Epithelial cell of esophagus (primary cell): ENCODE data around the gene EPHA2.

Experiments used
- DNase-seq: peaks from one replicate; pipeline ENCODE4 v3.0.0; 2010; ENCODE audit warnings: low read depth
- H3K4me3 ChIP-seq: 2 replicates; pipeline ENCODE4 v1.5.1; 2011; ENCODE audit warnings: mild to moderate bottlenecking, low read length, control low read depth
- TF ChIP-seq, protein P1 (sequence below): IDR thresholded peaks from 2 replicates; pipeline ENCODE4 v1.5.1; 2011; ENCODE audit warnings: low read depth, mild to moderate bottlenecking, low read length, control low read depth, inconsistent platforms; ENCODE audit not compliant: insufficient read depth; ENCODE audit errors: missing control alignments

Gene EPHA2

DNA sequence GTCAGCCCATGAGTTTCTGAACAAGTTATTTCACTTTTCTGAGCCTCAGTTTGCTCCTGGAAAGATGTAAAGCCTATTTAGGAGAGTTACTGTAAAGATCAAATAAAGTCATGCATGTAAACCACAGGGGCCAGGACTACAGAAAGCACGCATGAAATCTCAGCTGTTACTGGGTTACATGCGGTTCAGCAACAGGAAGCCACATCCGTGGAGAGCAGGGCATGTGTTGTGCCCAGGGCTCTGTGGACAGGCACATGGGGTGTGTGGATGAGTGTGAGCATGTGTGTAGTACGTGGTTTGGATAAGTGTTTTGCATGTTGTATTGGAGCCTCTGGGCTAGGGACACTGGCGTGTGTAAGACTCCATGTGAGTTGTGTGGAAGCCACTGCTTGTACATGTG is 2.2 kb upstream of the EPHA2 start:
- H3K4me3 ChIP-seq: no peak overlapping the region
- TF ChIP-seq, protein P1, sequence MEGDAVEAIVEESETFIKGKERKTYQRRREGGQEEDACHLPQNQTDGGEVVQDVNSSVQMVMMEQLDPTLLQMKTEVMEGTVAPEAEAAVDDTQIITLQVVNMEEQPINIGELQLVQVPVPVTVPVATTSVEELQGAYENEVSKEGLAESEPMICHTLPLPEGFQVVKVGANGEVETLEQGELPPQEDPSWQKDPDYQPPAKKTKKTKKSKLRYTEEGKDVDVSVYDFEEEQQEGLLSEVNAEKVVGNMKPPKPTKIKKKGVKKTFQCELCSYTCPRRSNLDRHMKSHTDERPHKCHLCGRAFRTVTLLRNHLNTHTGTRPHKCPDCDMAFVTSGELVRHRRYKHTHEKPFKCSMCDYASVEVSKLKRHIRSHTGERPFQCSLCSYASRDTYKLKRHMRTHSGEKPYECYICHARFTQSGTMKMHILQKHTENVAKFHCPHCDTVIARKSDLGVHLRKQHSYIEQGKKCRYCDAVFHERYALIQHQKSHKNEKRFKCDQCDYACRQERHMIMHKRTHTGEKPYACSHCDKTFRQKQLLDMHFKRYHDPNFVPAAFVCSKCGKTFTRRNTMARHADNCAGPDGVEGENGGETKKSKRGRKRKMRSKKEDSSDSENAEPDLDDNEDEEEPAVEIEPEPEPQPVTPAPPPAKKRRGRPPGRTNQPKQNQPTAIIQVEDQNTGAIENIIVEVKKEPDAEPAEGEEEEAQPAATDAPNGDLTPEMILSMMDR: no peak
- no peak for DNase-seq

GRCh38 chr1:16156848-16157495 is 1.1 kb upstream of the EPHA2 start:
- TF ChIP-seq, protein P1: no peak
- peak; percentile 82 for DNase-seq
- no peak overlapping the region for H3K4me3 ChIP-seq

GRCh38 chr1:16153999-16154673 is 1.7 kb downstream of the EPHA2 start:
- peak overlapping the region; percentile 92 for H3K4me3 ChIP-seq
- no peak for DNase-seq
- TF ChIP-seq, protein P1: no peak

DNA sequence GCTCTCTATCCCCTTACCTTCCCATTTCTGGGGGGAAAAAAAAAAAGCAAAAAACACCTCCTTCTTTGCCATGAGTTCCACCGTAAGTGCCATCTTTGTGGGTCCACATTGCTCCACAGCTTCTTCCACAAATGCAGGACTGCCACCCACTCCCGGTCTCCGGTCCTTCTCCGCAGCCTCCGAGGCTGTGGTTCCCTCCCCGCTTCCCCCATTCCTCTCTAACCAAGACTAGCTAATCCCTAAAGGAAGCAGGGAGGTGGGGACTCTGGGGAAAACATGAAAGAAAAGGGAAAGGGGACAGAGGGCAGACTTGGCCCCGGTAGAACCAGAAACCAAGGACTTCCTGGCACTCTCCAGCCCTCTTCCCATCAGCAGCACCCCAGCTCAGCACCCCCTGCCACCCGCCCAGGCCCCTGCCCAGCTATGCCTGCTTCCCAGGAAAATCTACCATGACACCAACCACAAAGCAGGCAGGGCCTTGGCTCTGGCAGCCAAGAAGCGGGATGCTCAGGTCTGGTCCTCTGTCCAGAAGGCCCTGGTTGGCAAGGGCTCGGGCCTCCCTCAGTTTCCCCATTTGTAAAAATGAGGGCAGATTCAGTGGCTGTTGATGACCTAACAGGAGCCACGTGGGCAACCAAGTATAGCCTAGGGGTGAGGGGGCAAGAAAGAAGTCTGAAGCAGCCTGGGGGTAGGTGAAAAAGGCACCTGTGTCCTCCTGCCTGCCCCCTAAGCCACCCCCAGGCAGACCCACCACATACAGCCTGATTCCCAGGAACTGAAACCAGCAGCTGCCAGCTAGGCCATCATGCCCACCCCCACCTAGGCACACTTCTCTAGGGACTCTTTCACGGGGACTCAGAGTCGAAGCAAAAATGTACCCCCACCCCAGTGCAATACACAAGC is 2.5 kb downstream of the EPHA2 start:
- TF ChIP-seq, protein P1: no peak
- peak overlapping the region; percentile 92 for H3K4me3 ChIP-seq
- no peak for DNase-seq

- DNase-seq: no peak
- H3K4me3 ChIP-seq: peak overlapping the region; percentile 92
- TF ChIP-seq, protein P1: no peak
These were observed 3.3 kb downstream of the EPHA2 start for GRCh38 chr1:16152481-16153087.

- DNase-seq: no peak
- TF ChIP-seq, protein P1: no peak
- peak overlapping the region; percentile 25 for H3K4me3 ChIP-seq
These were observed 3.9 kb downstream of the EPHA2 start for GRCh38 chr1:16151995-16152384.
